Germinal center (tissue), 1 donor: ENCODE data around the gene M1AP.

Experiments
- DNase-seq: peaks from one replicate; pipeline ENCODE4 v3.0.0; 2012; ENCODE audit warnings: mixed read lengths, low spot score

Gene M1AP

GRCh38 chr2:74524955-74525716, 123.0 kb downstream of the M1AP start:
- DNase-seq = no peak

- DNase-seq = no peak
Observed at GRCh38 chr2:74524005-74524404, 124.1 kb downstream of the M1AP start.

GRCh38 chr2:74522516-74522915, 125.6 kb downstream of the M1AP start:
- DNase-seq = no peak

GRCh38 chr2:74516650-74517049, 131.5 kb downstream of the M1AP start:
- DNase-seq = no peak

GRCh38 chr2:74515981-74516633, 132.0 kb downstream of the M1AP start:
- peak; percentile 98 for DNase-seq

- no peak for DNase-seq
Observed at GRCh38 chr2:74515271-74515980, 132.7 kb downstream of the M1AP start.

GRCh38 chr2:74514368-74515270, 133.5 kb downstream of the M1AP start, which contains the start of gene TLX2:
Gene TLX2, plus strand, starts transcription at chr2:74514450. Its CDS starts 357 bp downstream, at chr2:74514807.
- no peak for DNase-seq

GRCh38 chr2:74513605-74514367, 134.3 kb downstream of the M1AP start:
- no peak for DNase-seq

GRCh38 chr2:74512744-74513604, 135.2 kb downstream of the M1AP start:
- DNase-seq = no peak

GRCh38 chr2:74511104-74511989, 136.8 kb downstream of the M1AP start:
- DNase-seq = no peak

GRCh38 chr2:74510272-74510671, 137.9 kb downstream of the M1AP start:
- no peak for DNase-seq

GRCh38 chr2:74507926-74508520, 140.1 kb downstream of the M1AP start:
- DNase-seq = no peak
